NCI-H69 (cell line): Measurements from ENCODE around the gene SMIM41.

Experiments
- DNase-seq: peaks from one replicate; lab custom pipeline; 2025; lab: John Stamatoyannopoulos, UW

The SMIM41 gene

DNA sequence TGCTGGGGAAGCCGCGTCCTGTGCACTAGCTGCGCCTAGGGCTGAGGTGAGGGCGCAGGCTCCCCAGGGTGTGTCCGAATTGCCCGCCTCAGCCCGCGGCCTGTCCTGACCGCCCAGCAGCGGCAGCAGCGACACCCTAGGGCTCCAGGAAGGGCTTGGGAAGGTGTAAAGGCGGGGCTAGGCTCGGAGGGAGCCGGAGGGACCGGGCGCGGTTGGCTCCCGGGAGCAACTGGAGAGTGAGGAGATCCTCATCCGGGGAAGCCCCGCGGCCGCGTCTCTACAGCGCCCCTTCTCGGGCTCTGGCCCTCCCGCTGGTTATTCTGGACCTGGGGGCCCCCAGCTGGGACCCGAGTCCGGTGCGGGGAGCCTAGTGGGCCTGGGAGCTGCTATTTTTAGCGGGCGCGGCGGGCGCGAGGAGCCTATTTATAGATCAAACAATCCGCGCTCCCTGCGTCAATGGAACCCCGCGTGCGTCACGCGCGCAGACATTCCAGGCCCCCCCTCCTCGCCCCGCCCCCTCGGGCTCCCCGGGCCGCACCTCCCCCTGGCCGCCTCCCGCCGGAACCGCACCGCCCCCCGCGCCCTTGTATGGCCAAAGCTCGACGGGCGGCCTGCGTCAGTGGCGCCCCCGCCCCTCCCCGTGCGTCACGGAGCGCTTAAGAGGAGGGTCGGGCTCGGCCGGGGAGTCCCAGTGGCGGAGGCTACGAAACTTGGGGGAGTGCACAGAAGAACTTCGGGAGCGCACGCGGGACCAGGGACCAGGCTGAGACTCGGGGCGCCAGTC is 28.6 kb upstream of the SMIM41 start, which contains the start of gene NR4A1:
TSS of gene NR4A1 (plus strand) at position 685 of the 784 bp plus-strand sequence. CDS start 2,887 bp downstream, outside the sequence.
- DNase-seq = peak; percentile 97

DNA sequence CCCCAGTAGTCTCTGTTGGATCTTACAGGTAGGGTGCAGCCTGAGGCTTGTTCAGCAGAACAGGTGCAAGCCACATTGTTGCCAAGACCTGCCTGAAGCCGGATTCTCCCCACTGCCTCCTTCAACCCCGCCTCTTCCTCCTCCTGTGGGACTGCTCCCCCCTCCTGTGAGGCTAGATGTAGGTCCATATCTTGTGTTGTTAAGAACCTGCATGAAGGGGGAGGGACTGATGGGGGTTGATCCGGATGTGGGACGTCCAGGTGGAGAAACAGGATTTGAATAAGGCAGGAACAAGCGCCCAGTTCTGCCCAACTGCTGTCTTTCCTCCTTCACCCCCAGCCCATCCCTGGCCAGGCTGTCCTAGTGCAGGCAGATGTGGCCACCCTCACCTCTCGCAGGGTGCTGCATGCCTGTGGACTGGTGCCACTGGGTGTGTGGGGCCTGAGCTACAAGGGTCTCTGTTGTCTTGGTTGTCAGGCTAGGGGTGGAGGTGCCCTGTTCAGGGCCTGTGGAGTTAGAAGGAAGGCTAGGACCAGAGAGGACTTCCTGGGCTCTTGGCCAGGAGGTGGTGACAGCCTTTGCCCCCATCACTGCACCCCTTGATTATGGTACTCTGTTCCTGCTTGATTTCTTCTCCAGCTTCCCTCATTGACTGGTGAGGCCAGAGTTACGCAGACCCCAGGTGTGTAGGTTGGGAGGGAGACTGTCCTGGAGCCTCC is 26.9 kb upstream of the SMIM41 start:
- DNase-seq = peak; percentile 49

DNA sequence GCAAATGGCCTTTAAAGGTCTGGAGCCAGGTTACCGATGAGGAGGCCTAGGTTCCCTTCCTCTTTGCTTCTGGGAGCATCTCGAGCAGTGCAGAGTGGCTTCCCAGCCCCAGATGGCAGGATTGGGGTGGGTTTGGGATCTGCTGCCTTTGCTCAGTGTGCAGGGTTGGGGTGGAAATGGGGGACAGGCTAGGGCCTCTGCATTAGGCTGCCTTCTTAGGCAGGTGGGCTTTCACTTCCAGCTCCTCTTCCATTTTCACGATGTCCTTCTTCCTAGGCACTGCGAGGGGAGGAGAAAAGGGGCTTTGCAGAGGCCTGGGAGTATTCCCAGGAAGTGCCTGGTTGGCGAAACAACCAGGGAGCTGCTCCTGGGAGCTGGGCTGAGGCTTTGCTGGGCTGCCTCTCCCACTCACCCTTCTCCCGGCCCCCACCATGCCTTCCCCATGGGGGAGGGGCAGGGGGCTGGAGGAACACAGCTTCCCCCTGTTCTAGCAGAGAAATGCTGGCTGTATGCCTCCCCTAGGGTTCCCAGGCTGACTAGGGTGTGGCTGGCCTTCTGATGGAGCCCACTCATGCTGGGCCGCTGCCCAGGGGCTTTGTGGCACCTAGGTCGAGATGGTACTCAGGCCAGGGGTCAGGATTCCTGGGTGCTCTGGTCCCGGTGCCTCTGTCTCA is 25.8 kb upstream of the SMIM41 start:
- no peak for DNase-seq

- no peak for DNase-seq
Observed at GRCh38 chr12:52054231-52054832, 25.2 kb upstream of the SMIM41 start.

DNA sequence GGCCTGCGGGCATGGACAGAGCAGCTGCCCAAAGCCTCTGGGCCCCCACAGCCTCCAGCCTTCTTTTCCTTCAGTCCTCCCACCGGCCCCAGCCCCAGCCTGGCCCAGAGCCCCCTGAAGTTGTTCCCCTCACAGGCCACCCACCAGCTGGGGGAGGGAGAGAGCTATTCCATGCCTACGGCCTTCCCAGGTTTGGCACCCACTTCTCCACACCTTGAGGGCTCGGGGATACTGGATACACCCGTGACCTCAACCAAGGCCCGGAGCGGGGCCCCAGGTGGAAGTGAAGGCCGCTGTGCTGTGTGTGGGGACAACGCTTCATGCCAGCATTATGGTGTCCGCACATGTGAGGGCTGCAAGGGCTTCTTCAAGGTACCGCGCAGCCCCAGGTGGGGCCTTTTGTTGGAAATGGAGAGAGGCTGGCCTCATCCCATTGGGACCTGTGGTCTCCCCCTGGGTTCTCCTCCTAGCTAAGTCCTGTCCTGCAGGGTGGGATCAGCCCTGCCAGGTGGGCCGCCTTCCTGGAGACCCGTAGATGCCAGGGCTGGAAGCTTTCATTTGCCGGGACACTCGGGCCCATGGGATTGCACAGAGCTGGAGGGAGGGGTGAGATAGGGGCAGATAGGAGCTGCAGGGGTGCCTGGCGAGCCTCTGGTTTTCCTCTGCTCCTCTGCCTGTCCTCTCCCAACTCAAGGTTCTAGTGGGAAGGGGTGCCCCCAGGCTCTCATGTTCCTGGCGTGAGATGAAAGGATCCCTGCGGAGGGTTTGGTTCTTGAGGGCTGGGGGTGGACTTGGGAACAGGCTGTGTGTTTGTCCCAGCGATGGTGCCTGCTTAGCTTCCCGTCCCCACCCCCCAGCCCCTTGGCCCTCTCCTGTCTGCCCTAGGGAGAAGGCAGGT is 24.4 kb upstream of the SMIM41 start:
- no peak for DNase-seq

GRCh38 chr12:52055731-52056711 is 23.5 kb upstream of the SMIM41 start:
- no peak for DNase-seq

DNA sequence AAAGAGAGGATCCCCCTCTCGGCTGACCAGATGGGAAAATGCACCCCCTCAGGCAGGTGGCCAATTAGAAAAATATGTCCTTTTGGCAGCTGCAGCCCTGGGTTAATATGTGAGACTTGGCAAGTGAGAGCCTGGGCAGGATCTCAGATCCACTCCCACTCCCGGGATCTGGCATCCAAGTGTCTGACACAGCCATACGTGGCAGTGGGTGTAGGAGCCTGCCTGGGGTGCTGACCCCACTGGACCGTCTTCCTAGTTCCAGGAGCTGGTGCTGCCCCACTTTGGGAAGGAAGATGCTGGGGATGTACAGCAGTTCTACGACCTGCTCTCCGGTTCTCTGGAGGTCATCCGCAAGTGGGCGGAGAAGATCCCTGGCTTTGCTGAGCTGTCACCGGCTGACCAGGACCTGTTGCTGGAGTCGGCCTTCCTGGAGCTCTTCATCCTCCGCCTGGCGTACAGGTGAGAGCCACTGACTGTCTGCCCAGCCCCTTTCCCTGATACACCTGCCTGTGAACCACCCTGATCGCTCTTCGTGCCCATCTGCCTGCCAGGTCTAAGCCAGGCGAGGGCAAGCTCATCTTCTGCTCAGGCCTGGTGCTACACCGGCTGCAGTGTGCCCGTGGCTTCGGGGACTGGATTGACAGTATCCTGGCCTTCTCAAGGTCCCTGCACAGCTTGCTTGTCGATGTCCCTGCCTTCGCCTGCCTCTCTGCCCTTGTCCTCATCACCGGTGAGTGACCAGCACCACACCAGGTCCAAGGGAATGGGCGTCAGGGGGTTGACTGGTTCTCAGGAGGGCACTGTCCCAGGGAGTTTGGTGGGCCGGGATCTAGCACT is 22.5 kb upstream of the SMIM41 start:
- DNase-seq = no peak

GRCh38 chr12:52057638-52058576 is 21.6 kb upstream of the SMIM41 start:
- DNase-seq = no peak

DNA sequence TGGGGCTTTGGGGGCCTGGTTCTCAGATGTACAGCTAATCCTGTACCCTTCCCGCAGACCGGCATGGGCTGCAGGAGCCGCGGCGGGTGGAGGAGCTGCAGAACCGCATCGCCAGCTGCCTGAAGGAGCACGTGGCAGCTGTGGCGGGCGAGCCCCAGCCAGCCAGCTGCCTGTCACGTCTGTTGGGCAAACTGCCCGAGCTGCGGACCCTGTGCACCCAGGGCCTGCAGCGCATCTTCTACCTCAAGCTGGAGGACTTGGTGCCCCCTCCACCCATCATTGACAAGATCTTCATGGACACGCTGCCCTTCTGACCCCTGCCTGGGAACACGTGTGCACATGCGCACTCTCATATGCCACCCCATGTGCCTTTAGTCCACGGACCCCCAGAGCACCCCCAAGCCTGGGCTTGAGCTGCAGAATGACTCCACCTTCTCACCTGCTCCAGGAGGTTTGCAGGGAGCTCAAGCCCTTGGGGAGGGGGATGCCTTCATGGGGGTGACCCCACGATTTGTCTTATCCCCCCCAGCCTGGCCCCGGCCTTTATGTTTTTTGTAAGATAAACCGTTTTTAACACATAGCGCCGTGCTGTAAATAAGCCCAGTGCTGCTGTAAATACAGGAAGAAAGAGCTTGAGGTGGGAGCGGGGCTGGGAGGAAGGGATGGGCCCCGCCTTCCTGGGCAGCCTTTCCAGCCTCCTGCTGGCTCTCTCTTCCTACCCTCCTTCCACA is 20.7 kb upstream of the SMIM41 start:
- DNase-seq = peak; percentile 33

DNA sequence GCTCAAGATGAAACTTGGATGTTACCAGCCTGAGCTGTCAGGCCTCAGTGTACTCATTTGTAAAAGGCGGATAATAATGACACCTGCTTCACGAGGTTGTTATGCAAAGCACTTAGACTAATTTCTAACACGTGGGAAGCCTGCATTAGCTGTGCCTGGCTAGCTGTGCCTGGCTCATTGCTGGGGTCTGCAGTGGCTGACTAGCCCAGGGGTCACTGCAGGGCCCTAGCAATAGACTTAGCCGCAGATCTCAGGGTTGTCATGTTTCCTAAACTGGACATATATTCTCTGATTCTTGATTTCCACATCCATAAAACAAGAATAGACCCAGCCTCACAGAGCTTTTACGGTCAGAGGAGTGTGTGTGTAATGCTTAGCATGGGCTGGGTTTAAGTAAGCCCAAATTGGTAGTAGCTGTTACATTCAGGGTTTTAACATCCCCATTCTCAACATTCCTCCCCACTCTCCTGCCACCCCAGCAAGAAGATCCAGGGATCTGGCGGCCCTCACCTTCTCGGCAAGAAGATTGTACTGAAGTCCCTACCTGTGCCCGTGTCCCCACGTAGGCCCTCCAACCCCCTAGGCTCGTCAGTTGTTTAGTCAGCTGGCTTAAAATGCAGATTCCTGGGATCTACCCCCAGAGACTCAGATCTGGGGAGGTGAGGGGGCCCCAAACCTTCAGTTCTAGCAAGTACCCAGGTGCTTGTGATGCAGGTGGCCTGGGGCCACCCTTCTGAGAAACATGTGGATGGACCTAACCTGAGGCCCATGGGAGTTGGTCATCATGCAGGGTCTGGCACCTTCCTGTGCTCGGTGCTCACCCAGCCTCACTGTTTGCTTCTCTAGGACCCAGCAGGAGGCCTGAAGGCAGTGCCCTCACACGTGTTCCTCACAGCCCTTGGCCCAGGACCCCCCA is 19.7 kb upstream of the SMIM41 start:
- no peak for DNase-seq

GRCh38 chr12:52060498-52061177 is 18.9 kb upstream of the SMIM41 start:
- DNase-seq = no peak

DNA sequence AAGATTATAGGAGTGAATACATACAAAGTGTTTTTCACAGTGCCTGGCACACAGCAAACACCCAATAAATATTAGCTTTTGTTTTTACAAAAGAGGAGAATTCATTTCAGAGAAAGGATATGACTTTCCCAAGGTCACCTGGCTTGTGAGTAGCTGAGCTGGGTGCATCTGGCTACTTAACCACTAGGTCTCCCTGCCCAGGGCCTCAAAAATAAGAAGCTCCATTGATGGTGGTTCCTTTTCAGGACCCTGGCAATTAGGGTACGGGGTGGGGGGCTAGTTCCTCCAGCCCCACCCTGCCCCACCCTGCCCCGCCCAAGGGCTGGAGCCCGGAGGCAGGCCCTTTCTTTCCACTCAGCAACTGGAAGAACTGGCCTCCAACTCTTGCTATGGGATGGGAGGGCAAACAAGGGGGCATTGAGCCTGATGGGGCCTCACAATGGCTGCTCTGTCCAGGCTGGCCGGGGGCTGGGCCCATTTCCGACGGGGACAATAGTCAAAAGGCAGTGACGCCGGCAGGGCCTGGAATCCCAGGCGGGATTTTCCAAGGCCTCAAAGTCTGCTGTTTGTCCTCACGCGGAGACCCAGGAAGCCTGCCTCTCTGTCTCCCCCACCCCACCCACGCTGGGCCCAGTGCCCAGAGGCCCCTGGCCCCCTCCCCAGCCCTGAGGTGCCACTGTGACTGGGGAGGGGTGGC is 17.9 kb upstream of the SMIM41 start:
- DNase-seq = no peak

DNA sequence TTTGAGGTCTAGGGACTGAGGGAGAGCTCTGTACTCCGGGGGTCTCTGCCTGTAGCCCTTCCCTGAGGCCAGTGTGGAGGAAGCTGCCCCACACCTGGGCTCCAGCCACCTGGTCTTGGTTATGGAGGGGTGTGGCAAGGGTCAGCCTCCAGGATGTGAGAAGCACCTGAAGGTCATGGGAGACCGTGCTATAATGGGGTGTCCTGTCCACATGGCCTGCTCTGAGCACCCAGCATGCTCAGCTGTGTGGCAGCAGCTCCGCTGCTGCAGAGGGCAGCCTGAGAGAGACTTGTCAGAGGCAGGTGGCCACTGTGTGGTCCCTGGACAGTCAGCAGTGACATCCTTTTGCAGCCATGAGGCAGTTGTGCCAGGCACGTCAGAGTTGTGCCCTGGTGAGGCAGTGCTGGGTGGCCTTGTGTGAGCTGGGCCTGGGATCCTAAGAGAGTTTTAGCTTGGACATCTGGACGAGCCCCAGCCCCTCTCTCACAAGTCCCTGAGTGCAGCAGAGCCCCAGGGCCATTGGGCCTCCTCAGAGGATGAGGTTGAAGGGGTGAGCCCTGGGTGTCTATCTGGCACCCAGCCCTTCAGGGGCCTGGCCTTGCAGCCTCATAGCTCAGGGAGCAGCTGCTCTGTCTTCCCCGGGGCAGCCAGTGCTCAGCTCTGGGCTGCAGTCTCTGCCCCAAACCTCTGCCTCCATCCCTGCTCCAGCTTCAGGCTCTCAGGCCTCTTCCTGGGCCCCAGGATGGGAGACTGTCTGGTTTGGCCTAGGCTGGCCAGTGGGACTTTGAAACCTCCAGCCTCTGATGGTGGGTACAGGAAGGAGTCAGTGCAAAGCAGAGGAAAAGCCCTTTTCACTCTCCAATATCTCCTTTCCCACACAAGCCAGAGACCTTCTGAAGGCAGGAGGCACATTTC is 17.1 kb upstream of the SMIM41 start:
- DNase-seq = no peak
